Ovary (tissue), 9 donors: ENCODE data around the gene SLC39A11. TPM values are rescaled to one million over a fixed set of nuclear protein-coding genes. Genes with fewer than 3 reads are reported as not detected.
"Not testable (repeated sequence)": the region's sequence is repeated elsewhere in the genome, so short reads cannot be mapped to it uniquely, and the experiment has no call there.

Experiments used
- DNase-seq, 5 donors: peaks; one replicate each; pipeline ENCODE4 v3.0.0-alpha.2; 2019 to 2020
- H3K27ac ChIP-seq, 2 donors: fragments of 200-600 bp; one replicate each; pipeline versions ENCODE4 v1.5.1 to v1.8.0; 2019 to 2022
- H3K27me3 ChIP-seq: fragments of 200-600 bp; one replicate; pipeline ENCODE4 v1.8.0; 2022
- H3K36me3 ChIP-seq: fragments of 200-600 bp; sonication (generic); one replicate; pipeline ENCODE4 v1.5.1; 2019
- H3K4me1 ChIP-seq: one replicate; pipeline ENCODE4 v1.8.1; 2013; ENCODE audit warnings: mild to moderate bottlenecking, moderate library complexity; ENCODE audit not compliant: insufficient read depth
- H3K4me3 ChIP-seq: fragments of 200-600 bp; sonication (generic); one replicate; pipeline ENCODE4 v1.5.1; 2017
- H3K9me3 ChIP-seq, 2 donors: fragments of 200-600 bp in 1 of 2; sonication (generic) in 1 of 2; one replicate each; pipeline versions ENCODE4 v1.5.1 to v1.8.1; 2013 to 2019; ENCODE audit warnings: mild to moderate bottlenecking in 1 of 2, moderate library complexity in 1 of 2
- EP300 ChIP-seq: sonication (generic); formaldehyde crosslinking; IDR thresholded peaks from one replicate; pipeline ENCODE4 v1.6.1; 2017; ENCODE audit warnings: antibody characterized with exemption
- POLR2A ChIP-seq: fragments of 450-650 bp; IDR thresholded peaks from one replicate; pipeline ENCODE4 v1.6.1; 2017; ENCODE audit warnings: antibody characterized with exemption, mild to moderate bottlenecking, moderate library complexity
- WGBS, 3 donors: extraction: QIAGEN DNeasy Blood & Tissue Kit in 1 of 3; methylation state at CpG; one replicate each; pipeline versions ENCODE4 v1.1.5 to v1.1.7; 2013 to 2017; 5-methylcytosine and 5-hydroxymethylcytosine counted together
- intact Hi-C, 4 donors: fragments of 100-400 bp; cut with DNase I; formaldehyde crosslinking; loops; one replicate each; pipeline versions ENCODE4 v1.11.0 to v1.15.1; 2022 to 2023
- polyA plus RNA-seq, 2 donors: library from polyadenylated mRNA; stranded (reverse); fragments of 200-250 nt in 1 of 2; fragments of 350-450 nt in 1 of 2; fragmentation: Illumina TruSeq in 1 of 2; extraction: RNeasy Lipid Tissue Mini Kit (QIAGEN cat#74804) in 1 of 2; gene quantifications; one replicate each; pipeline ENCODE4 v1.2.3, GENCODE V29; 2013 to 2014
- total RNA-seq, 7 donors: library from RNA; depleted of rRNA in 2 of 7; stranded (reverse); fragments of >200 nt in 2 of 7; fragmentation: NEBNext Ultra II Directional in 3 of 7; extraction: Animal tissue kit (Norgen Biotek cat#: 25700) in 3 of 7; gene quantifications; one replicate each; pipeline versions ENCODE4 v1.1.0 to v1.2.4, GENCODE V29; 2016 to 2023
- TF ChIP-seq, protein P1 (sequence below), 3 donors: fragments of 450-650 bp in 2 of 3; fragments of 200-600 bp in 1 of 3; IDR thresholded peaks; one replicate each; pipeline versions ENCODE4 v1.5.1 to v1.8.0; 2016 to 2022; ENCODE audit warnings: antibody characterized with exemption in 3 of 3, mild to moderate bottlenecking in 1 of 3
- donor health status: DM: no; HTN: no; CAD: no; lungs with moderate emphysema.
- donor health status: DM: no; HTN: no; CAD: no.
- donor health status: Bipolar disorder and iron deficiency.
- donor health status: DM: yes; HTN: yes; CAD: no.
- donor health status: DM: no; HTN: no; CAD: no.
- donor health status: DM: yes; HTN: yes; CAD: no.

SLC39A11 gene
- total and polyA plus RNA-seq, 9 donors, result 4.0 to 21.2 (median 10.1) TPM

DNA sequence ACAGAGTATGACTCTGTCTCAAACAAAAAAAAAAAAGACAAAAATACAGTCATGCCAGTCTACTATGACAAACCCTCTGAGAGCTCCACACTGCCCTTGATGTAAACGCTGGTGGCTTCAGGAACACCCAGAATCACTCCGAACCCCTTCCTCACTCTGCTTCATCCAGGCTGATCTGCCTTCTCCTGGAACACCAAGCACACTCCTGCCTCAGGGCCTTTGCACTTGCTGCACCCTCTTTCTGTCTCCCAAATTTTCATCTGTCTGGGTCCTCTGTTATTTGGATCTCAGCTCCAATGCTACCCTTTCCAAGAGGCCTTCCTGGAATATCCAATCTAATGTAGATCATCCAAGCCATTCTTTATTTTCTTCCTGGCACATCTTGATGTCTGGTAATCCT is 7.9 kb upstream of the SLC39A11 start:
- no peaks in the 10 kb centered on the region for H3K9me3 ChIP-seq
- WGBS, 3 donors, result 93 to 98% (median 96%) methylated on average over 2 of the region's 2 CpGs
- intact Hi-C loops, result no loop called here

DNA sequence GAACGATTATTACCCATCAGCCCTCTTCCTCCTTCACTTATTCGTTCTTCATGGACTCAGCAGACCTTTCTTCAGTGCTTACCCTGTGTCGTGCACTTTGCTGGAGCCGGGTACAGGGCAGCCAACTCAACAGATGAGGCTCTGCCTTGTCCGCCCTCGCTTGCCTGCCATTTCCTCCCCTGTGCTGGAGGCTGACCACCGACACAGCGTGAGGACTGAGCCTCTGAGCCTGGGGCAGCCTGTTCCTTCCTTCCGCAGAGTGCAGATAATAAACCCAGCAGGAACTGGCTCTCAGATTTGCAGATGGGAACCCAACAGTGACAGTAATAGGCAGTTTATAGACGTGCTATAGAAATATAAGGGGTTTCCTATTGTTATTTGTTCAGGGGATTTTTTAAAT is 7.0 kb upstream of the SLC39A11 start:
- intact Hi-C loops, result no loop called here
- Histone ChIP-seq H3K27ac (no peak overlapping the region), H3K27me3 (no peaks in the 10 kb centered on the region), H3K36me3 (no peaks in the 10 kb centered on the region), H3K4me3 (no peak overlapping the region), H3K4me1 (no peaks in the 10 kb centered on the region), H3K9me3 (no peaks in the 10 kb centered on the region)
- TF ChIP-seq, protein P1, sequence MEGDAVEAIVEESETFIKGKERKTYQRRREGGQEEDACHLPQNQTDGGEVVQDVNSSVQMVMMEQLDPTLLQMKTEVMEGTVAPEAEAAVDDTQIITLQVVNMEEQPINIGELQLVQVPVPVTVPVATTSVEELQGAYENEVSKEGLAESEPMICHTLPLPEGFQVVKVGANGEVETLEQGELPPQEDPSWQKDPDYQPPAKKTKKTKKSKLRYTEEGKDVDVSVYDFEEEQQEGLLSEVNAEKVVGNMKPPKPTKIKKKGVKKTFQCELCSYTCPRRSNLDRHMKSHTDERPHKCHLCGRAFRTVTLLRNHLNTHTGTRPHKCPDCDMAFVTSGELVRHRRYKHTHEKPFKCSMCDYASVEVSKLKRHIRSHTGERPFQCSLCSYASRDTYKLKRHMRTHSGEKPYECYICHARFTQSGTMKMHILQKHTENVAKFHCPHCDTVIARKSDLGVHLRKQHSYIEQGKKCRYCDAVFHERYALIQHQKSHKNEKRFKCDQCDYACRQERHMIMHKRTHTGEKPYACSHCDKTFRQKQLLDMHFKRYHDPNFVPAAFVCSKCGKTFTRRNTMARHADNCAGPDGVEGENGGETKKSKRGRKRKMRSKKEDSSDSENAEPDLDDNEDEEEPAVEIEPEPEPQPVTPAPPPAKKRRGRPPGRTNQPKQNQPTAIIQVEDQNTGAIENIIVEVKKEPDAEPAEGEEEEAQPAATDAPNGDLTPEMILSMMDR (IDR thresholded peaks at IDR 0.05), result no peak
- TF ChIP-seq EP300 (no peak), POLR2A (no peak)
- 41 to 59% (median 46%) methylated on average over 10 of the region's 10 CpGs for WGBS, 3 donors
- DNase-seq, result no peak

More for the DNA sequence above, 7.9 kb upstream of the SLC39A11 start:
- Histone ChIP-seq H3K27me3 (no peaks in the 10 kb centered on the region), H3K4me3 (no peak overlapping the region), H3K27ac (no peak overlapping the region), H3K36me3 (no peaks in the 10 kb centered on the region), H3K4me1 (no peaks in the 10 kb centered on the region)
- DNase-seq, result no peak
- TF ChIP-seq EP300 (no peak), POLR2A (no peak)
- TF ChIP-seq, protein P1 (IDR thresholded peaks at IDR 0.05), result no peak

DNA sequence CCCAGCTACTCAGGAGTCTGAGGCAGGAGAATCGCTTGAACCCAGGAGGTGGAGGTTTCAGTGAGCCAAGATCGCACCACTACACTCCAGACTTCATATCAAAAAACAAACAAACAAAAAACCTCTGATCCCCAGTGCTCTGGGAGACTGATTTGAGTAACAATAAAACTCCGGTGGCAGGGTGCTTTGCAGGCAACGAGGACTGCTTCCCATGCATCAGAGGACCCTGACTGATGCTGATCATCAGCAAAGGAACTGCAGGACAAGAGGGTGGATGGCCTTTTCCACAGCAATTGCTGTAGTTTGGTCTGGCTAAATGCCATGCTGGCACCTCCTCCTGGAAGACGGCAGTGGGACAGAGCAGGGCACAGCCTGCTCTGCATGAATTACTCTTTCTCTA is 6.4 kb upstream of the SLC39A11 start:
- Histone ChIP-seq H3K4me1 (no peaks in the 10 kb centered on the region), H3K27ac (no peak overlapping the region), H3K27me3 (no peaks in the 10 kb centered on the region), H3K36me3 (no peaks in the 10 kb centered on the region), H3K4me3 (no peak overlapping the region), H3K9me3 (no peaks in the 10 kb centered on the region)
- no peak for TF ChIP-seq POLR2A
- TF ChIP-seq, protein P1 (IDR thresholded peaks at IDR 0.05), result no peak
- no peak for TF ChIP-seq EP300
- WGBS, 3 donors, result 50 to 63% (median 52%) methylated on average over 5 of the region's 5 CpGs
- intact Hi-C loops, result no loop called here
- no peak for DNase-seq

DNA sequence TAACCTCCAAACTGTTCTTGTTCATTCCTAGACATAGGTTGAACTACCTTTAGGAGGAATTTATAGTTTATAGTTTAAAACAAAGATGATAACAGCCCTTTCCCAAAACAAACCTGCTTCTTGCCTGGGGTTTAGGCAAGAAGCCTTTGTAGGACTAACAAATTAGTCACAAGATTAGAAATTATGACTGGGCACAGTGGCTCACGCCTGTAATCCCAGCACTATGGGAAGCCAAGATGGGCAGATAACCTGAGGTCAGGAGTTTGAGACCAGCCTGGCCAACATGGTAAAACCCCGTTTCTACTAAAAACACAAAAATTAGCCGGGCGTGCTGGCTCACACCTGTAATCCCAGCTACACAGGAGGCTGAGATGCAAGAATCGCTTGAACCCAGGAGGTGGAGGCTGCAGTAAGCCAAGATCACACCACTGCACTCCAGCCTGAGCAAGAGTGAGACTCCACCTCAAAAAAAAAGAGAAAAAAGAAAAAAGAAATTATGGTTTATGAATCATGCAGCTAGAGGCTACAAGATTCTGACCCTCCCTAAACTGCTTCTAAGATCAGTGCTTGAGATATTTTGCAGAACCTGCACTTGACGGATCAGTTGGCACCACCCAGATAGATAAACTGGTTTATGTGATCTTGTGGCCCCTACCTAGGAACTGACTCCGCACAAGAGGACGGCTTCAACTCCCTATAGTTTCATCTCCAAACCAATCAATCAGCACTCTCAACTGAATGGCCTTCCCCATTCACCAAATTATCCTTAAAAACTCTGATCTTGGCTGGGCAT is 5.7 kb upstream of the SLC39A11 start:
- intact Hi-C loops, H3K4me3 ChIP-seq, DNase-seq, H3K9me3 ChIP-seq, H3K36me3 ChIP-seq, H3K27me3 ChIP-seq, H3K27ac ChIP-seq, H3K4me1 ChIP-seq: not testable (repeated sequence)
- 75 to 79% (median 76%) methylated on average over 8 of the region's 8 CpGs for WGBS, 3 donors

DNA sequence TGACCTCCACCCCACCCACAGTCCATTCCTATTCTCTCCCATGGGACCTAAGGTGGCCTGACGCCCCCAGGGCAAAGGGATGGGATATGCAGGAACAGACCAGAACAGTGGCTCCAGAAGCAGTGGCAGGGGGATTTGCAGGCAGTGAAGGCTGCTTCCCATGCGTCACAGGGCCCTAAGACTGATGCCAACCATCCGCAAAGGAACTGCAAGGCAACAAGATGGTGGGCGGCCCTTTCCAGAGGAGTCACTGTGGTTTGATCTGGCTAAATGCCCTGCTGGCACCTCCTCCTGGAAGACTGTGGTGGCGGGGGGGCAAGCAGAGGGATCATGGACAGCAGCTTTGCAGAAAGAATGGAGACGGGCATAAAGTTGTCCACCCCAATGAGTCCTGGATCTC is 4.4 kb upstream of the SLC39A11 start:
- H3K27ac ChIP-seq, result no peak overlapping the region
- no peaks in the 10 kb centered on the region for H3K36me3 ChIP-seq
- H3K4me1 ChIP-seq, result no peaks in the 10 kb centered on the region
- 73 to 78% (median 76%) methylated on average over 6 of the region's 6 CpGs for WGBS, 3 donors
- no peak for TF ChIP-seq POLR2A
- TF ChIP-seq, protein P1 (IDR thresholded peaks at IDR 0.05), result no peak
- TF ChIP-seq EP300, result no peak
- H3K9me3 ChIP-seq, result no peaks in the 10 kb centered on the region
- DNase-seq, result no peak
- no peak overlapping the region for H3K4me3 ChIP-seq
- H3K27me3 ChIP-seq, result no peaks in the 10 kb centered on the region
- intact Hi-C loops, result no loop called here
